Ectodermal cell (in vitro differentiated cells): ENCODE measurements around the gene SSB.

Experiments
- H3K27ac ChIP-seq: 2 replicates; pipeline ENCODE4 v1.7.0; 2013; ENCODE audit warnings: mild to moderate bottlenecking, low read depth, low read length; ENCODE audit not compliant: insufficient read depth, poor library complexity, severe bottlenecking
- H3K27me3 ChIP-seq: 2 replicates; pipeline ENCODE4 v1.7.0; 2013; ENCODE audit warnings: mild to moderate bottlenecking, low read length; ENCODE audit not compliant: insufficient read depth, control insufficient read depth, poor library complexity, severe bottlenecking
- H3K36me3 ChIP-seq: one replicate; pipeline ENCODE4 v1.7.0; 2013; ENCODE audit warnings: low read length; ENCODE audit not compliant: control insufficient read depth, insufficient read depth
- H3K4me1 ChIP-seq: one replicate; pipeline ENCODE4 v1.7.0; 2013; ENCODE audit warnings: low read length; ENCODE audit not compliant: control insufficient read depth, insufficient read depth
- H3K4me3 ChIP-seq: 2 replicates; pipeline ENCODE4 v1.7.0; 2013; ENCODE audit warnings: low read depth, low read length, control low read depth; ENCODE audit not compliant: insufficient read depth
- H3K9me3 ChIP-seq: 2 replicates; pipeline ENCODE4 v1.7.0; 2013; ENCODE audit warnings: mild to moderate bottlenecking, low read length, moderate library complexity; ENCODE audit not compliant: control insufficient read depth
- WGBS, 2 experiments: methylation state at CpG; one replicate each; pipeline ENCODE4 v1.1.7; 2013; ENCODE audit warnings: missing lambda C conversion rate in 2 of 2; 5-methylcytosine and 5-hydroxymethylcytosine counted together

Gene SSB

DNA sequence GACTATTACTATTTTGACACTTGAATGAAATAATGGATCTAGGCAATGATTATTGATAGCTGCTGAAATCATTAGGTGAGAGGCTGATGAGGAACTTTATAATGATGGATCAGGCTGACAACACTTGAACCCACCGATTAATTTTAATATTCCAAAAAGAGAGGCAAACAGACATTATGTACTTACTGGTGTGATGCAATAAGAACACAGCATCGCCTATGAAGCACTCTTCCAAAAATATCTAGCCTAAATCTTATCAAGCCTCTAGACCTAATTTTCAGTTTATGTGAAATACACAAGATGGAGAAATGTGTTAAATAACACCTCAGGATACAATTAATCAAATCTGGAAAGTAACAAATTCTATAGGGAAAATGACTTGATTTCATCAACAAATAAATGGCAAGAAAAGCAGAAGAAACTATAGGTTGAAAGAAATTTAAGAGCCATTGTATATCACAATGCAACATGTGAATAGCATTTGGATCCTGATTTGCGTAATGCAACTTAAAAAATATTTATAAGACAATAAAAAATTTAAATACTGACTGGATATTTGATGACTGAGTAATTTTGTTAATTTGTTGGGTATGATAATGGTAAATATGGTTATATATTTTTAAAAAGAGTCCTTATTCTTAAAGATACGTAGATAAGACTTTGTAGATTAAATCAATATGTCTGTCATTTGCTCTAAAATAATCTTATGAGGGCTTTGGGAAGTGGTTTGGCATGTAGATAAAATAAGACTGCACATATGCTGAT is 17.2 kb upstream of the SSB start:
- WGBS, 2 experiments = 76 to 100% methylated on average over 1 to 2 of the region's 4 CpGs
- no peaks in the 10 kb centered on the region for H3K27me3 ChIP-seq
- no peaks in the 10 kb centered on the region for H3K36me3 ChIP-seq
- no peaks in the 10 kb centered on the region for H3K9me3 ChIP-seq
- no peaks in the 10 kb centered on the region for H3K4me1 ChIP-seq
- no peak overlapping the region for H3K27ac ChIP-seq
- no peak overlapping the region for H3K4me3 ChIP-seq

DNA sequence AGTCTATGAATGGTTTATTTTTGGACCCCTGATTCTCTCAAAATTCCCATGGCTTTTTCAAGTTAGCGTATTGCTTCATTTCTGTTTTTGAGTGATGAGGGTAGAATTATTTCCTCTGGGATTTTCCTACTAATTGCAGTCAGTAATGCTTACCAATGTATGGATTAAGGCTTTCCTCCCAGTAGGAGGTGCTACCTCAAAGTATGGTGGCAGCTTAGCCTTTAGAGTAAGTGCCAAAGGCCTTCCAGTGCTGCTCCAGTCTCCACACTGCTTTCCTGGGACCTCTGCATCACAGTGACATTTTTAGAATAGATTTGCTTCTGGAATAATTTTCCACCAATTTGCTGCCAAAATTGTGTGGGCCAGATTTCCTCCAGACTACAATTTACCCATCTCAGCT is 16.2 kb upstream of the SSB start:
- H3K9me3 ChIP-seq = no peaks in the 10 kb centered on the region
- WGBS, 2 experiments = 96 to 100% methylated on average over 1 of the region's 1 CpG
- H3K4me1 ChIP-seq = no peaks in the 10 kb centered on the region
- H3K27ac ChIP-seq = no peak overlapping the region
- H3K4me3 ChIP-seq = no peak overlapping the region
- no peaks in the 10 kb centered on the region for H3K36me3 ChIP-seq
- H3K27me3 ChIP-seq = no peaks in the 10 kb centered on the region

DNA sequence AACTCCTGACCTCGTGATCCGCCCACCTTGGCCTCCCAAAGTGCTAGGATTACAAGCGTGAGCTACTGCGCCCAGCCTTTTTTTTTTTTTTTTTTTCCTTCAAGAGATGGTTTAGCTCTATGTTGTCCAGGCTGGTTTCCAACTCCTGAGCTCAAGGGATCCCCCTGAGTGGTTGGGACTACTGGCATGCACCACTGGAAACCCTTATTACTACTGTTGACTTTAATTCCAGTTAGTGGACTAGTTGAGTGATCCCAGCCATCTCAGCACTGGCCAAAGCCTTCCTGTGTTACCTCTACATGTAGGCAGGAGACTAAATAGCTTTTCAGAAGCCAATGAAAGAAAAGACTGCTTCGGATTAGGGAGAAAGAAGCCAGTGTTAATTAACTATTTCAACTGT is 8.1 kb upstream of the SSB start:
- Histone ChIP-seq H3K27ac (no peak overlapping the region), H3K36me3 (no peaks in the 10 kb centered on the region), H3K4me3 (no peak overlapping the region), H3K9me3 (no peaks in the 10 kb centered on the region), H3K27me3 (no peaks in the 10 kb centered on the region), H3K4me1 (no peaks in the 10 kb centered on the region)
- WGBS, 2 experiments = 88 to 92% methylated on average over 5 of the region's 5 CpGs

DNA sequence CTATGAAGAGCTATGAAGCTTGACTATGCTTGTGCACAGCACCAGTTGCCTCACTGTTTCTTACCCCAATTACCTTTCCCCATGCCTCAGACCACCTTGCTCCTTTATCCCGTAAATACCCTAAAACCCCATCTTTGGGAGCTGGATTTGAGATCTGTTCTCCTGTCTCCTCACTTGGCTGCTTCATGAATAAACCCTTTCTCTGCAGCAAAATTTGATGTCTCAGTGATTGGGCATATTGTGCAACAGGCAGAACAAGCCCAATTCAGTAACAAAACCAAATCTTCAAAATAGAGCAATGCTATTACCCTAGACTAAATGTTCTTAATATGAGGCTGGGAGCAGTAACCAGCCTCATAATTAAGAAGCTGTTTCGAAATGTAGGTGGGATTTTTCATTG is 3.5 kb upstream of the SSB start:
- no peak overlapping the region for H3K27ac ChIP-seq

DNA sequence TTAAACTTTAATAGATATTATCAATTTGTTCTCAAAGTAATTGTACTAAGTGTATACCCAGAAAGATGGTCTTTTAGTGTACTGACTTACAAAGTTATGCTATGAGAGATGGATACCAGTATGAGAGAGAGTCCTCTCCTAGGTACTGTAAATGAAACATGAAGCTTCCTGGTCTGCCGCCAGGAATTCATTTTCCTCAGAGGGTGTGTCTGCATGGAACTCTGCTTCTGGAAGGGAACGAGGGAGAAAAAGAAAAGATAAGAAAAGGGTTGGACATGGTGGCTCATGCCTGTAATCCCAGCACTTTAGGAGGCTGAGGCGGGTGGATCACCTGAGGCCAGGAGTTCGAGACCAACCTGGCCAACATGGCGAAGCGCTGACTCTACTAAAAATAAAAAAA is 2.2 kb upstream of the SSB start:
- no peaks in the 10 kb centered on the region for H3K4me1 ChIP-seq
- peaks cover under 1% of the 10 kb centered on the region for H3K36me3 ChIP-seq
- H3K27me3 ChIP-seq = no peaks in the 10 kb centered on the region
- no peaks in the 10 kb centered on the region for H3K9me3 ChIP-seq
- no peak overlapping the region for H3K27ac ChIP-seq
- WGBS, 2 experiments = 85 to 90% methylated on average over 6 of the region's 6 CpGs
- H3K4me3 ChIP-seq = no peak overlapping the region

More for the DNA sequence above, 3.5 kb upstream of the SSB start:
- WGBS, 2 experiments = 69 to 70% methylated on average over 2 of the region's 2 CpGs
- Histone ChIP-seq H3K9me3 (no peaks in the 10 kb centered on the region), H3K36me3 (no peaks in the 10 kb centered on the region), H3K4me3 (no peak overlapping the region), H3K4me1 (no peaks in the 10 kb centered on the region), H3K27me3 (no peaks in the 10 kb centered on the region)

DNA sequence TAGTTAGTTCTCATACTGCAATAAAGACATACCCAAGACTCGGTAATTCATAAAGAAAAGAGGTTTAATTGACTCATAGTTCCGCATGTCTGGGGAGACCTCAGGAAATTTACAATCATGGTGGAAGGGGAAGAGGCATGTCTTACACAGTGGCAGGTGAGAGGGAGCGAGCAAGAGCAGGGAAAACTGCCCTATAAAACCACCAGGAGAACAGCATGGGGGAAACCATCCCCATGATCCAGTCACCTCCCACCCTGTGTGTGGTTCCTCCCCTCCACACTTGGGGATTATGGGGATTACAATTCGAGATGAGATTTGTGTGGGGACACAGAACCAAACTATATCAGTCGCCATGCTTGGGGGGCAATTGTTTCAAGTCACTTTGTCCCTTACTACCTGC is 1.1 kb upstream of the SSB start:
- Histone ChIP-seq H3K27ac (no peak overlapping the region), H3K27me3 (no peaks in the 10 kb centered on the region), H3K36me3 (peaks cover 6% of the 10 kb centered on the region), H3K4me1 (no peaks in the 10 kb centered on the region), H3K9me3 (no peaks in the 10 kb centered on the region), H3K4me3 (no peak overlapping the region)
- 83 to 87% methylated on average over 5 of the region's 5 CpGs for WGBS, 2 experiments

DNA sequence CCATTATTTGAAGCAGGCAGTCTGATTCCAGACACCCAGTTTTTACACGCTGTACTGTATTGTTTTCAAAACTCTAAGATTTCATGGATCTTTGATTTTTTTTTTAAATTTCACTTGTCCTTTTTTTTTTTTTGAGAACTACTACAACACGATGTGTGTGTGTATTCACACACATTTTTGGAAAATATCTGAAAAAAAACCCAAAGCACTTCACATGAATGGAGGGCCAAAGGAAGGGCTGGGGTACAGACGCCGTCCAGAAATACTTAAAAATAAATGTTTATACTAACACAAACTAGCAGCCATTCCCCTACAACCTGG is 314 bp upstream of the SSB start:
- no peak overlapping the region for H3K27ac ChIP-seq

DNA sequence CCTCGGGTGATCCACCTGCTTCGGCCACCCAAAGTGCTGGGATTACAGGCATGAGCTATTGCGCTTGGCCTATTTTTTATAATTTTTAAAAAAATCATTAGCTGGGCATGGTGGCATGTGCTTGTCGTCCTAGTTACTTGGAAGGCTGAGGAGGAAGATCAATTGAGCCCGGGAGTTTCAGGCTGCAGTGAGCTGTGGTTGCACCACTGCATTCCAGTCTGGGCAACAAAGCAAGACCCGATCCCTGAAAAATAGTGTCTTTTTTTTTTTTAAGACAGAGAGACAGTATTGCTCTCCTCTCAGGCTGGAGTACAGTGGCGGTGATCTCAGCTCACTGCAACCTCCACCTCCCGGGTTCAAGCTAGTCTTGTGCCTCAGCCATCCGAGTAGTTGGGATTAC is 4.8 kb downstream of the SSB start:
- no peaks in the 10 kb centered on the region for H3K27me3 ChIP-seq
- H3K4me3 ChIP-seq = no peak overlapping the region
- 89 to 94% methylated on average over 9 of the region's 9 CpGs for WGBS, 2 experiments
- no peak overlapping the region for H3K27ac ChIP-seq
- H3K36me3 ChIP-seq = peaks cover 36% of the 10 kb centered on the region
- H3K4me1 ChIP-seq = no peaks in the 10 kb centered on the region
- no peaks in the 10 kb centered on the region for H3K9me3 ChIP-seq

More for the DNA sequence above, 314 bp upstream of the SSB start:
- Histone ChIP-seq H3K36me3 (peaks cover 6% of the 10 kb centered on the region), H3K4me3 (peak overlapping the region; percentile 87), H3K9me3 (no peaks in the 10 kb centered on the region), H3K27me3 (no peaks in the 10 kb centered on the region), H3K4me1 (no peaks in the 10 kb centered on the region)
- 33% methylated on average over 2 to 4 of the region's 4 CpGs for WGBS, 2 experiments

DNA sequence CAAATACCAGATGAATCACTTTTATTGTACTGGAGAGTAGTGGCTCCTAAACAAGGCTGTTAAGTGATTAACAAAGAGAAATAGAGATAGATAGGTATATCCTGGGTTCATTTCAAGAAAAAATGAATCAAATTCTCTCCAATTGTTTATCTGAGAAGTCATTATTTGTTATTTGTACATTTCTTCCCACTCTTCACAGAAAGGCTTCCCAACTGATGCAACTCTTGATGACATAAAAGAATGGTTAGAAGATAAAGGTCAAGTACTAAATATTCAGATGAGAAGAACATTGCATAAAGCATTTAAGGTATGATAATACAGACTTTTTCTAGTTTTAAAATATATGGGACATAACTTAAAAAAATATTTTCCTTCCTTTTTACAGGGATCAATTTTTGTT is 7.9 kb downstream of the SSB start:
- Histone ChIP-seq H3K27ac (no peak overlapping the region), H3K9me3 (no peaks in the 10 kb centered on the region), H3K27me3 (no peaks in the 10 kb centered on the region), H3K4me3 (no peak overlapping the region), H3K36me3 (peaks cover 42% of the 10 kb centered on the region), H3K4me1 (no peaks in the 10 kb centered on the region)

DNA sequence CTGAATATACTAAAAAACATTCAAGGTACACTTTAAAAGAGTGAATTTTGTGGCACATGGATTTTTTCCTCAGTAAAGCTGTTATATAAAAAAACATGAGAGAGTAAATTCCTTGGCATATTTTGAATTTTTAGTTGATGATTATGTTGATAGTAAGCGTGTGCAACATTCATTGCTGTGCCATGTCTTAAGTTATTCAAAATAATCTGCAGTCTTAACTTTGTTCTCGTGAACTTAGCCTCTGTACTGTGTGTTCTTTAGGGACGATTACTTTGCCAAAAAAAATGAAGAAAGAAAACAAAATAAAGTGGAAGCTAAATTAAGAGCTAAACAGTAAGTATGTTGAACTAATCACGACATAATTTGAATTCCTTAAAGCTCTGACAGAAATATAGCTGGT is 9.6 kb downstream of the SSB start:
- peaks cover 54% of the 10 kb centered on the region for H3K36me3 ChIP-seq
- 98 to 99% methylated on average over 4 of the region's 4 CpGs for WGBS, 2 experiments
- H3K9me3 ChIP-seq = no peaks in the 10 kb centered on the region
- H3K27ac ChIP-seq = no peak overlapping the region
- H3K27me3 ChIP-seq = no peaks in the 10 kb centered on the region
- H3K4me1 ChIP-seq = no peaks in the 10 kb centered on the region
- H3K4me3 ChIP-seq = no peak overlapping the region

DNA sequence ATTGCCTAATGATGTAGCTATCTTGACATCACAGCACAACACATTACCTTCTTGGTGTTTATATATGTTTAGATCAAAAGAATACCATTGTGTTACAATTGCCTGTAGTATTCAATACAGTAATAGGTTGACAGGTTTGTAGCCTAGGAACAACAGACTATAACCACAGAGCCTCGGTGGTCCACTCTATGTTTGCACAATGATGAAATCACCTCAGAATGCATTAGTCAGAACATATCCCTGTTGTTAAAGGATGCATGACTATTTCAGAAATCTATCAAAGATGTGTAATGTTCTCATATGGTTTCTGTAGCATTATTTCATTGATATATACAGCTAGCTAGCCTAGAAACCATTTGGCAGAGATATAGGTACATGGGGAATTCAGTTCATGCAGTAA is 17.2 kb downstream of the SSB start:
- H3K27me3 ChIP-seq = no peaks in the 10 kb centered on the region
- H3K4me1 ChIP-seq = no peaks in the 10 kb centered on the region
- 78 to 94% methylated on average over 1 of the region's 1 CpG for WGBS, 2 experiments
- H3K36me3 ChIP-seq = peaks cover 48% of the 10 kb centered on the region
- no peak overlapping the region for H3K27ac ChIP-seq
- H3K9me3 ChIP-seq = no peaks in the 10 kb centered on the region
- H3K4me3 ChIP-seq = no peak overlapping the region
